Mesenchymal stem cell (in vitro differentiated cells and primary cell): Measurements from ENCODE around the gene SAPCD2.
"Not testable (repeated sequence)": the region's sequence is repeated elsewhere in the genome, so short reads cannot be mapped to it uniquely, and the experiment has no call there.

Source experiments
- DNase-seq: peaks from one replicate; pipeline ENCODE4 v3.0.0-alpha.2; 2013
- H2AFZ ChIP-seq: one replicate; pipeline ENCODE4 v1.6.1; 2013; ENCODE audit warnings: low read depth, mild to moderate bottlenecking, control low read depth, inconsistent platforms, low read length, moderate library complexity
- H2AK5ac ChIP-seq: 2 replicates; pipeline ENCODE4 v1.6.1; 2013; ENCODE audit warnings: low read length, moderate library complexity, mild to moderate bottlenecking, inconsistent platforms; ENCODE audit not compliant: severe bottlenecking
- H2BK120ac ChIP-seq: one replicate; pipeline ENCODE4 v1.6.1; 2013; ENCODE audit warnings: low read depth, mild to moderate bottlenecking, inconsistent platforms, low read length, moderate library complexity
- H2BK12ac ChIP-seq, 2 experiments: one replicate each; pipeline ENCODE4 v1.6.1; 2013; ENCODE audit warnings: inconsistent platforms in 2 of 2, low read length in 2 of 2, mild to moderate bottlenecking in 2 of 2, moderate library complexity in 2 of 2, control low read depth in 1 of 2
- H2BK15ac ChIP-seq: one replicate; pipeline ENCODE4 v1.6.1; 2013; ENCODE audit warnings: mild to moderate bottlenecking, low read depth, inconsistent platforms; ENCODE audit not compliant: poor library complexity, severe bottlenecking
- H2BK5ac ChIP-seq: 2 replicates; pipeline ENCODE4 v1.6.1; 2013; ENCODE audit warnings: low read depth, mild to moderate bottlenecking, low read length, control low read depth, inconsistent platforms; ENCODE audit not compliant: poor library complexity, severe bottlenecking
- H3K14ac ChIP-seq, 2 experiments: one replicate each; pipeline ENCODE4 v1.6.1; 2013; ENCODE audit warnings: inconsistent platforms in 2 of 2, low read length in 2 of 2, control low read depth in 1 of 2, mild to moderate bottlenecking in 1 of 2, moderate library complexity in 1 of 2
- H3K18ac ChIP-seq, 2 experiments: one replicate each; pipeline ENCODE4 v1.6.1; 2013; ENCODE audit warnings: inconsistent platforms in 2 of 2, low read length in 2 of 2, control low read depth in 1 of 2, low read depth in 1 of 2, mild to moderate bottlenecking in 1 of 2
- H3K23ac ChIP-seq, 2 experiments: one replicate each; pipeline ENCODE4 v1.6.1; 2013; ENCODE audit warnings: inconsistent platforms in 2 of 2, low read length in 2 of 2, mild to moderate bottlenecking in 2 of 2, moderate library complexity in 2 of 2, control low read depth in 1 of 2
- H3K27ac ChIP-seq: 2 replicates; pipeline ENCODE4 v1.5.1; 2013; ENCODE audit warnings: mild to moderate bottlenecking, moderate library complexity, low read length, control low read depth, inconsistent platforms; ENCODE audit not compliant: poor library complexity, severe bottlenecking
- H3K27me3 ChIP-seq, 2 experiments: 2 replicates each; pipeline versions ENCODE4 v1.6.1 to v1.7.0; 2013; ENCODE audit warnings: low read length in 2 of 2, mild to moderate bottlenecking in 2 of 2, moderate library complexity in 2 of 2, control low read depth in 1 of 2, inconsistent platforms in 1 of 2; ENCODE audit not compliant: control insufficient read depth in 1 of 2, insufficient read depth in 1 of 2
- H3K36me3 ChIP-seq, 2 experiments: 2 replicates each; pipeline versions ENCODE4 v1.6.1 to v1.7.0; 2013; ENCODE audit warnings: low read length in 2 of 2, control low read depth in 1 of 2, inconsistent platforms in 1 of 2, low read depth in 1 of 2, mild to moderate bottlenecking in 1 of 2; ENCODE audit not compliant: insufficient read depth in 2 of 2, control insufficient read depth in 1 of 2
- H3K4ac ChIP-seq, 2 experiments: one replicate each; pipeline ENCODE4 v1.6.1; 2013; ENCODE audit warnings: inconsistent platforms in 2 of 2, low read length in 2 of 2, mild to moderate bottlenecking in 2 of 2, moderate library complexity in 2 of 2, control low read depth in 1 of 2, low read depth in 1 of 2
- H3K4me1 ChIP-seq: 2 replicates; pipeline ENCODE4 v1.6.1; 2013; ENCODE audit warnings: low read depth, low read length, control low read depth; ENCODE audit not compliant: control insufficient read depth, insufficient read depth
- H3K4me2 ChIP-seq: 2 replicates; pipeline ENCODE4 v1.6.1; 2013; ENCODE audit warnings: low read length, mild to moderate bottlenecking, inconsistent platforms; ENCODE audit not compliant: poor library complexity, severe bottlenecking
- H3K4me3 ChIP-seq, 2 experiments: 2 replicates each; pipeline versions ENCODE4 v1.5.1 to v1.7.0; 2013; ENCODE audit warnings: low read length in 2 of 2, mild to moderate bottlenecking in 2 of 2, control low read depth in 1 of 2, low read depth in 1 of 2; ENCODE audit not compliant: insufficient read depth in 1 of 2
- H3K79me1 ChIP-seq: replicated peaks from 2 replicates; pipeline ENCODE4 v1.6.1; 2013; ENCODE audit warnings: mild to moderate bottlenecking, control low read depth, low read length, inconsistent platforms; ENCODE audit not compliant: poor library complexity, severe bottlenecking
- H3K9ac ChIP-seq: 2 replicates; pipeline ENCODE4 v1.7.0; 2013; ENCODE audit warnings: mild to moderate bottlenecking, low read length, moderate library complexity
- H3K9me3 ChIP-seq: 2 replicates; pipeline ENCODE4 v1.7.0; 2013; ENCODE audit warnings: mild to moderate bottlenecking, low read length; ENCODE audit not compliant: control insufficient read depth
- H4K8ac ChIP-seq: one replicate; pipeline ENCODE4 v1.6.1; 2013; ENCODE audit warnings: inconsistent platforms, mild to moderate bottlenecking, low read length, moderate library complexity
- H4K91ac ChIP-seq: one replicate; pipeline ENCODE4 v1.6.1; 2013; ENCODE audit warnings: mild to moderate bottlenecking, low read length, inconsistent platforms
- WGBS: methylation state at CpG from one replicate; pipeline ENCODE4 v1.1.7; 2013; ENCODE audit warnings: mixed read lengths; 5-methylcytosine and 5-hydroxymethylcytosine counted together

Gene SAPCD2

DNA sequence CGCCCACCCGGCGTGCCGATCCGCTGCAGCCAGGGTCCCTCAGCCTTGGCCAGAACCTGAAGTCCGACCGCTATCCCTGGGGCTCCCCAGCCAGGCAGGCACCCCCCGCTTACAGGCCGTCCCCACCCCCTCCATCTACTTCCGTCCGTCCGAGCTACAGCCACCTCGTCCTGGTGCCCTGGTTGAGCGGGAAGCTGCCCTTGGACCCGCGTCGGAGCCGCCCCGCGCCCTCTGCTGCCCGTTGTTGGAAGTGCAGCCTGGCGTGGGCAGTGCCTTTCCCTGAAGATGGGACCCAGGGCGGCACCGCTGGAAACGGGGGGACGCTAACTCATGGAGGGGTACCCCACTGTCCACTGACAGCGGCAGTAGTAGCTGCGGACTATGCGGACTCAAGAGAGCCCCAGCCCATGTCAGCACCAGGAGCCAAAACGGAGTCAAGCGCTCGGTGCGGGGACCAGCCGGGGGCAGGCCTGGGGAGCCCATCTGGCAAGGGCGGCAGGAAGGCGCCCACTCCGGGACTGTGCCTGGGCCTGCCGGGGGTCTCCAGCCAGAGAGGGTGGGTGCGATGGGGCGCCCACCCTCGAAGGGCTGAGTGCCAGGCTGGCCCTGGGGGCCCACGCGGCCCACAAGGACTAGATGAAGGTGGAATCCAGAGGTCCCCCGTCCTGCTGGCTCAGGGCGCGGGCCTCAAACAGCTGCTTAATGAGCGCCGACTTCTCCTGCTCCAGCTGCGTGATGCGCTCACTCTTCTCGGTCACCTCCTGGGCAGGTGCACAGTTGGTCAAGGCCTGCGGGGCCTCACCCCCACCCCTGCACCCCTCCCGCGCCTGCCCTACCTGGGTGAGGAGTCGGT, 6.1 kb downstream of the SAPCD2 start:
- Histone ChIP-seq H3K9ac (no peak overlapping the region), H3K4me2 (no peak overlapping the region), H2AFZ (no peak overlapping the region), H3K14ac (no peak overlapping the region), H4K8ac (no peak overlapping the region), H2BK5ac (no peak overlapping the region), H3K4ac (no peak overlapping the region), H3K23ac (no peak overlapping the region), H3K18ac (no peak overlapping the region), H3K27ac (no peak overlapping the region), H2BK12ac (no peak overlapping the region), H3K4me3 (no peak overlapping the region), H3K9me3 (no peaks in the 10 kb centered on the region), H2BK15ac (no peak overlapping the region), H3K4me1 (peaks cover 2% of the 10 kb centered on the region), H2BK120ac (no peak overlapping the region), H2AK5ac (no peak overlapping the region), H4K91ac (no peak overlapping the region), H3K36me3 (peaks cover 0 to 6% of the 10 kb centered on the region in 2 experiments), H3K79me1 (no peaks in the 10 kb centered on the region), H3K27me3 (peaks cover 0 to 11% of the 10 kb centered on the region in 2 experiments)
- DNase-seq, result peak; percentile 36
- WGBS, result 53% methylated on average over 55 of the region's 55 CpGs

- no peak overlapping the region for H4K91ac ChIP-seq
Measured at GRCh38 chr9:137063311-137064026, 6.9 kb downstream of the SAPCD2 start.

GRCh38 chr9:137062798-137063197, 7.6 kb downstream of the SAPCD2 start:
- H3K14ac ChIP-seq, H3K4me3 ChIP-seq, H2BK12ac ChIP-seq, H3K4ac ChIP-seq, H3K18ac ChIP-seq, H3K9me3 ChIP-seq, H3K27ac ChIP-seq, H2BK120ac ChIP-seq, H2AFZ ChIP-seq, H3K9ac ChIP-seq, H4K91ac ChIP-seq, H2BK15ac ChIP-seq, DNase-seq, H4K8ac ChIP-seq, H3K4me2 ChIP-seq, H2AK5ac ChIP-seq, H3K36me3 ChIP-seq, H2BK5ac ChIP-seq, H3K79me1 ChIP-seq, H3K4me1 ChIP-seq, H3K23ac ChIP-seq: not testable (repeated sequence)
- H3K27me3 ChIP-seq, result peaks cover 0 to 16% of the 10 kb centered on the region in 2 experiments
- 92% methylated on average over 7 of the region's 9 CpGs for WGBS

More at GRCh38 chr9:137063311-137064026, 6.9 kb downstream of the SAPCD2 start:
- Histone ChIP-seq H2AK5ac (no peak overlapping the region), H3K27ac (no peak overlapping the region), H2AFZ (no peak overlapping the region), H2BK15ac (no peak overlapping the region), H2BK12ac (no peak overlapping the region), H3K4me1 (peaks cover 2% of the 10 kb centered on the region), H3K4ac (no peak overlapping the region), H3K9ac (no peak overlapping the region), H2BK120ac (no peak overlapping the region), H3K4me3 (no peak overlapping the region), H2BK5ac (no peak overlapping the region), H3K14ac (no peak overlapping the region), H3K27me3 (peaks cover 0 to 10% of the 10 kb centered on the region in 2 experiments), H3K79me1 (no peaks in the 10 kb centered on the region), H3K18ac (no peak overlapping the region), H3K4me2 (no peak overlapping the region), H3K9me3 (no peaks in the 10 kb centered on the region), H3K36me3 (peaks cover 0 to 6% of the 10 kb centered on the region in 2 experiments), H4K8ac (no peak overlapping the region), H3K23ac (no peak overlapping the region)
- DNase-seq, result no peak
- WGBS, result 85% methylated on average over 26 of the region's 26 CpGs

DNA sequence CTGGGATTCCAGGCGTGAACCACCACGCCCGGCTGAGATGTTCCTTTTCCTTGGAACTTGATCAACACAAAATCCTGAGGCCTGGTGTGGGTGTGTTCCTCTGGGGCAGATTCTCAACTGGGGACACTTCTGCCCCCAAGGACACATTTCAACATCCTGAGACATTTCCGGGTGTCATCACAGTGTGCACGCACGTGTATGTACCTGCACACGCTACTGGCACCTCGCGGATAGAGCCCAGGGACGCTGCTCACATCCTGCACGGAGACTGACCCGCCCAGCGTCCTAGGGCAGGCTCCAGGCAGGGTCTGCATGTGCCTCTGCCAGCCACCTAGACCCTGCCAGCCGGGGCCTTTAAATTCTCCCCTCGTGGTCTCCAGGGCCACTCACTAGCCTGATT, 8.0 kb downstream of the SAPCD2 start:
- peaks cover 0 to 16% of the 10 kb centered on the region in 2 experiments for H3K27me3 ChIP-seq
- no peak overlapping the region for H3K9ac ChIP-seq
- no peaks in the 10 kb centered on the region for H3K79me1 ChIP-seq
- peaks cover 4% of the 10 kb centered on the region for H3K4me1 ChIP-seq
- H4K8ac ChIP-seq, result no peak overlapping the region
- no peak overlapping the region for H2BK120ac ChIP-seq
- no peak overlapping the region for H3K4me2 ChIP-seq
- H4K91ac ChIP-seq, result no peak overlapping the region
- no peak overlapping the region for H3K4ac ChIP-seq
- no peak overlapping the region for H3K23ac ChIP-seq
- no peak overlapping the region for H3K14ac ChIP-seq
- H3K36me3 ChIP-seq, result peaks cover 0 to 6% of the 10 kb centered on the region in 2 experiments
- DNase-seq, result no peak
- WGBS, result 93% methylated on average over 15 of the region's 15 CpGs
- H3K9me3 ChIP-seq, result no peaks in the 10 kb centered on the region
- H3K18ac ChIP-seq, result no peak overlapping the region
- H2AK5ac ChIP-seq, result no peak overlapping the region
- H2AFZ ChIP-seq, result no peak overlapping the region
- no peak overlapping the region for H2BK5ac ChIP-seq
- no peak overlapping the region for H3K4me3 ChIP-seq
- no peak overlapping the region for H3K27ac ChIP-seq
- no peak overlapping the region for H2BK12ac ChIP-seq
- no peak overlapping the region for H2BK15ac ChIP-seq
